Effector memory CD4-positive, alpha-beta T cell (primary cell): ENCODE measurements around the gene SNAPC4.

ENCODE experiments used
- DNase-seq, 3 donors: peaks; one replicate each; pipeline ENCODE4 v3.0.0-alpha.2; 2020
- H3K27ac ChIP-seq: 2 replicates; pipeline ENCODE4 v1.7.0; 2013; ENCODE audit warnings: mild to moderate bottlenecking, low read length, moderate library complexity; ENCODE audit not compliant: insufficient read depth, poor library complexity, severe bottlenecking
- H3K27me3 ChIP-seq: replicated peaks from 2 replicates; pipeline ENCODE4 v1.7.0; 2013; ENCODE audit warnings: mild to moderate bottlenecking, low read length; ENCODE audit not compliant: insufficient read depth, control insufficient read depth, poor library complexity, severe bottlenecking
- H3K36me3 ChIP-seq: 2 replicates; pipeline ENCODE4 v1.7.0; 2013; ENCODE audit warnings: mild to moderate bottlenecking, low read length, moderate library complexity; ENCODE audit not compliant: control insufficient read depth, insufficient read depth
- H3K4me1 ChIP-seq: 2 replicates; pipeline ENCODE4 v1.7.0; 2013; ENCODE audit warnings: low read length, mild to moderate bottlenecking; ENCODE audit not compliant: control insufficient read depth, insufficient read depth, poor library complexity, severe bottlenecking
- H3K4me3 ChIP-seq: 2 replicates; pipeline ENCODE4 v1.7.0; 2013; ENCODE audit warnings: low read length, low read depth, mild to moderate bottlenecking; ENCODE audit not compliant: insufficient read depth, poor library complexity, severe bottlenecking
- H3K9me3 ChIP-seq: 2 replicates; pipeline ENCODE4 v1.7.0; 2013; ENCODE audit warnings: mild to moderate bottlenecking, low read length, moderate library complexity; ENCODE audit not compliant: control insufficient read depth

Gene SNAPC4

DNA sequence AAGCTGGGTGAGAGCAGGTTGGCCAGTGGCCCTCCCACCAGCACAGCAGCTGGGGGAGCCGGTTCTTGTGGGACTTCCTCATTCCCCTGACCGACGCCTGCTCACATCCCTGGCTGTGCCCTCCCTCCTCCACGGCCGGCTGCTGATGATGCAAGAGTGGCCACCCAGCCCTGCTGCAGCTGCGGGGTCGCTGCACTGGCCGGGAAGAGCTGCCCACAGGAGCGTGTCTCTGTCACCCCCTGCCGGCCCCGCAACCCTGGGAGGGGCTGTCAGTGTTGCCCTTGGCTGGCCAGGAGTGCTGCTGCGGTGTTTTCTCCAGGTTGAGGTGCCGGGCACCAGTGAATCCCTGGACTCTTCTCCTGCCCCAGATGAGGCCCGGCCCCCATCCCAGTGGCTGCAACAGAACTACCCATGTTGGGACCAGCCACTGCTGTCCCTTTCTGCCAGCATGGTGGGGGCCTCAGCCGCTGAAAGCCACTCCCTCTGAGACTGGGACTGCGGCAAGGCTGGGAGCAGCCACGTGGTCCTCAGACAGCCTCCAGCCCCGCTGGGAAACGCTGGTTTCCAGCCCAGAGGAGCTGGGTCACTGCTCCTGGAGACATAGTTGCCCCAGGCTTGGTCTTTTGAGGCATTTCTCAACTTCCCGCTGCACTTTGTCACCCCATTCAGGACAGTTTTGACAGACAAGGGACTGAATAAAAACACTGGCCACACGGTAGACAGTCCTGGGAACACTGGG is 27.2 kb downstream of the SNAPC4 start:
- Histone ChIP-seq H3K9me3 (no peaks in the 10 kb centered on the region), H3K4me3 (no peak overlapping the region), H3K27ac (no peak overlapping the region)

DNA sequence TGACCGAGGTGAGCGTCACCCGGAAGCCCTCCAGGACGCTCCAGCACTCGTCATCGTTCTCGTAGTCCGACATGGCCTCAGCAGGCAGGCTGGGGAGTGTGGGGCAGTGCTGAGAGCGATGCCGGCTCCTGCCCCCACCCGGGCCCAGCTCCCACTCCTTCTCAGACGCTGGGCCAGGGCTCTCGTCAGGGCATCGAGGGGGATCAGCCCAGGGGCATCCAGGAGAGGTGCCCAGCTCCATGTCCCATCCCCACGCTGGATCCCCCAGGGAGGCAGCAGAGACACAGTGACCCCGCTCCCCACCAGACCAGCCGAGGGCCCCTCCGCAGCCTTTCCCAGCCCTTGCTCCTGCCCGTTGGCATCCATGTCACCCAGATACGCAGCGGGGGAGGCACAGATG is 28.0 kb downstream of the SNAPC4 start:
- H3K9me3 ChIP-seq: no peaks in the 10 kb centered on the region
- no peak overlapping the region for H3K27ac ChIP-seq
- DNase-seq: no peak
- H3K27me3 ChIP-seq: no peaks in the 10 kb centered on the region
- H3K4me1 ChIP-seq: no peaks in the 10 kb centered on the region
- H3K4me3 ChIP-seq: no peak overlapping the region
- H3K36me3 ChIP-seq: no peaks in the 10 kb centered on the region

More for the DNA sequence above, 27.2 kb downstream of the SNAPC4 start:
- no peaks in the 10 kb centered on the region for H3K4me1 ChIP-seq
- no peaks in the 10 kb centered on the region for H3K27me3 ChIP-seq
- no peak for DNase-seq
- H3K36me3 ChIP-seq: no peaks in the 10 kb centered on the region

DNA sequence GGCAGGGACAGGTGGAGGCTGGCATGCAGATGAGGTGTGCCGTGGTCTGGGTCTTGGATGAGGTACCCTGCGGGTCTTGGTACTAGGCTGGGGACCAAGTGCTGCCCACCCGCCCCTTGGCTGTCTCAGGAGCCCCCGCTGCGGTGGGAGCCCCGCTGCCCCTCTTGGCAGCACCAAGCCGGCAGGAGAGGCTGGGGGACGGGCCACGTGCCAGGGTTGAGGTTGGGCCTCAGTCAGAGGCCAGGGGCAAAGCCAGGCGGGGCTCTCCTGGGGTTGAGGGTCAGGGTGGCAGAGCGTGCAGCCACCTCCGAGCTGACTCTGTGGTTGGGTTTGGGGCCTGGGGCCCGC is 28.5 kb downstream of the SNAPC4 start:
- no peaks in the 10 kb centered on the region for H3K27me3 ChIP-seq
- no peaks in the 10 kb centered on the region for H3K4me1 ChIP-seq
- no peak for DNase-seq
- H3K9me3 ChIP-seq: no peaks in the 10 kb centered on the region
- H3K27ac ChIP-seq: no peak overlapping the region
- H3K36me3 ChIP-seq: no peaks in the 10 kb centered on the region
- H3K4me3 ChIP-seq: no peak overlapping the region

GRCh38 chr9:136370687-136371532 is 29.1 kb downstream of the SNAPC4 start:
- Histone ChIP-seq H3K4me1 (no peaks in the 10 kb centered on the region), H3K4me3 (no peak overlapping the region), H3K9me3 (no peaks in the 10 kb centered on the region), H3K27me3 (no peaks in the 10 kb centered on the region), H3K36me3 (no peaks in the 10 kb centered on the region), H3K27ac (no peak overlapping the region)
- DNase-seq: no peak

GRCh38 chr9:136370037-136370436 is 29.9 kb downstream of the SNAPC4 start:
- no peak overlapping the region for H3K27ac ChIP-seq
- no peaks in the 10 kb centered on the region for H3K36me3 ChIP-seq
- no peaks in the 10 kb centered on the region for H3K27me3 ChIP-seq
- no peaks in the 10 kb centered on the region for H3K4me1 ChIP-seq
- no peaks in the 10 kb centered on the region for H3K9me3 ChIP-seq
- DNase-seq: no peak
- H3K4me3 ChIP-seq: no peak overlapping the region

- H3K27ac ChIP-seq: no peak overlapping the region
- no peak overlapping the region for H3K4me3 ChIP-seq
- H3K27me3 ChIP-seq: no peaks in the 10 kb centered on the region
- H3K4me1 ChIP-seq: peaks cover under 1% of the 10 kb centered on the region
- H3K9me3 ChIP-seq: no peaks in the 10 kb centered on the region
- no peak for DNase-seq
- H3K36me3 ChIP-seq: no peaks in the 10 kb centered on the region
Measured at GRCh38 chr9:136368190-136368589, 31.8 kb downstream of the SNAPC4 start.

- H3K36me3 ChIP-seq: no peaks in the 10 kb centered on the region
- H3K27me3 ChIP-seq: no peaks in the 10 kb centered on the region
- DNase-seq: no peak
- H3K9me3 ChIP-seq: no peaks in the 10 kb centered on the region
- H3K4me1 ChIP-seq: peaks cover 7% of the 10 kb centered on the region
- no peak overlapping the region for H3K27ac ChIP-seq
- H3K4me3 ChIP-seq: no peak overlapping the region
Measured at GRCh38 chr9:136367296-136368145, 32.4 kb downstream of the SNAPC4 start.

DNA sequence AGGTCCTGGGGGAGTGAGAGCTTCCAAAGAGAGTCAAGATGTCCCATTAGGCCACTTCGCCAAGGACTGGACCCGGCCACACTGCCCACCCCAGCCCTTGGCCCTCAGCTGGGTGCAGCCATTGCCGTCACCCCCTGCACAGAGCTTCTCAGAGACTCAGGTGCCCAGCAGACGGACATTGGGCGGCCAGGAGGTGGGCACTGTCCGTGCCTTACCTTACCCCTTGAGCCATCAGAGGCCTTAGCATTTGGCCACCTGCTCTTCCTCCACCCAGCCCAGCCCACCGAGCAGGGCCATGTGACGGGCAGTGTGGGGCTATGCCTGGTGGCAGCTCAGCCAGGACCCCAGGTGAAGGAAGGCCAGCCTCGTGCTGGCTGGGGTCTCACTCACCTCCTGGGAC is 33.1 kb downstream of the SNAPC4 start:
- no peak overlapping the region for H3K27ac ChIP-seq
- no peak overlapping the region for H3K4me3 ChIP-seq
- H3K36me3 ChIP-seq: no peaks in the 10 kb centered on the region
- H3K4me1 ChIP-seq: peaks cover 7% of the 10 kb centered on the region
- no peaks in the 10 kb centered on the region for H3K27me3 ChIP-seq
- H3K9me3 ChIP-seq: no peaks in the 10 kb centered on the region
- no peak for DNase-seq

DNA sequence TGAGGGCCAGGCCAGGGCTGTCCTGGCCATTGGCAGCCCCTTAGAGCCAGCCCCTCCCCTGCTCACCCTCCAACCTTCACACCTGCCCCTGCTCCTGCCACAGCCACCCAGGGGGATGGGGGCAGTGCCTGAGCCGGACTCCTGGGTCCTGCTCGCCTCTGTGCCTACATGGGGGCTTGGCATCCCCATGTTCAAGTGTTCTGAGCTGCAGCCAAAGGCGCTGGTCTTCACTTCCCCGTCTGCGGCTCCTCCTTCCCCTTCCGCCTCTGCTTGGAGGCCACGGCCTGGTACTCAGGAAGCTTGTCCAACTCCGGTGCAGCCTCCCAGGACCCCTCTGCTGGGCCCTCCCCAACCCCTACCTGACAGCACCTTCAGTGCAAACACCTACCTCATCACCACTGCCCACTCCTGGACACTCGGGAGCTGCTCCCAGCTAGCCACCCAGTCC is 34.2 kb downstream of the SNAPC4 start:
- H3K9me3 ChIP-seq: no peaks in the 10 kb centered on the region
- no peak for DNase-seq
- H3K36me3 ChIP-seq: no peaks in the 10 kb centered on the region
- H3K27ac ChIP-seq: no peak overlapping the region
- peaks cover 7% of the 10 kb centered on the region for H3K4me1 ChIP-seq
- H3K27me3 ChIP-seq: no peaks in the 10 kb centered on the region
- no peak overlapping the region for H3K4me3 ChIP-seq
